ENCODE results near the gene EVA1C.
"Not testable (repeated sequence)": the region's sequence is repeated elsewhere in the genome, so short reads cannot be mapped to it uniquely, and the experiment has no call there.

EVA1C gene

GRCh38 chr21:32484706-32485380 lies 72.3 kb downstream of the EVA1C start:
- no peak for DNase-seq
- no peak for TF ChIP-seq CTCF (IDR thresholded peaks at IDR 0.05; ENCODE audit: low read depth, low read length)
- no peaks in the 10 kb centered on the region for H3K36me3 ChIP-seq

GRCh38 chr21:32492376-32492775 lies 79.9 kb downstream of the EVA1C start:
- DNase-seq: no peak
- no peaks in the 10 kb centered on the region for H3K36me3 ChIP-seq

More at GRCh38 chr21:32484706-32485380, 72.3 kb downstream of the EVA1C start:
- Histone ChIP-seq H3K27me3 (ENCODE audit: insufficient read depth, low read depth, severe bottlenecking) (no peaks in the 10 kb centered on the region), H3K27ac (no peak overlapping the region), H3K9me3 (ENCODE audit: severe bottlenecking) (no peaks in the 10 kb centered on the region), H3K4me3 (ENCODE audit: low read depth, low read length) (no peak overlapping the region)

GRCh38 chr21:32494934-32495709 lies 82.6 kb downstream of the EVA1C start:
- Histone ChIP-seq H3K27me3 (ENCODE audit: insufficient read depth, low read depth, severe bottlenecking) (no peaks in the 10 kb centered on the region), H3K9me3 (ENCODE audit: severe bottlenecking) (peaks cover 2% of the 10 kb centered on the region), H3K4me3 (ENCODE audit: low read depth, low read length) (no peak overlapping the region), H3K27ac (no peak overlapping the region), H3K36me3 (no peaks in the 10 kb centered on the region)
- no peak for TF ChIP-seq CTCF (IDR thresholded peaks at IDR 0.05; ENCODE audit: low read depth, low read length)
- DNase-seq: no peak

More at GRCh38 chr21:32492376-32492775, 79.9 kb downstream of the EVA1C start:
- Histone ChIP-seq H3K27ac (no peak overlapping the region), H3K9me3 (ENCODE audit: severe bottlenecking) (peaks cover 2% of the 10 kb centered on the region), H3K4me3 (ENCODE audit: low read depth, low read length) (no peak overlapping the region), H3K27me3 (ENCODE audit: insufficient read depth, low read depth, severe bottlenecking) (no peaks in the 10 kb centered on the region)
- no peak for TF ChIP-seq CTCF (IDR thresholded peaks at IDR 0.05; ENCODE audit: low read depth, low read length)

GRCh38 chr21:32496568-32496967 lies 84.1 kb downstream of the EVA1C start:
- Histone ChIP-seq H3K36me3 (no peaks in the 10 kb centered on the region), H3K4me3 (ENCODE audit: low read depth, low read length) (no peak overlapping the region), H3K27ac (no peak overlapping the region), H3K27me3 (ENCODE audit: insufficient read depth, low read depth, severe bottlenecking) (no peaks in the 10 kb centered on the region), H3K9me3 (ENCODE audit: severe bottlenecking) (peaks cover 2% of the 10 kb centered on the region)
- DNase-seq: no peak
- TF ChIP-seq CTCF (IDR thresholded peaks at IDR 0.05; ENCODE audit: low read depth, low read length): no peak

- Histone ChIP-seq H3K36me3 (no peaks in the 10 kb centered on the region), H3K27ac (no peak overlapping the region)
- no peak for DNase-seq
Observed at GRCh38 chr21:32499249-32500055, 86.9 kb downstream of the EVA1C start.

GRCh38 chr21:32503641-32504040 lies 91.1 kb downstream of the EVA1C start:
- H3K4me3 ChIP-seq (ENCODE audit: low read depth, low read length); H3K36me3 ChIP-seq; H3K27me3 ChIP-seq (ENCODE audit: insufficient read depth, low read depth, severe bottlenecking); H3K9me3 ChIP-seq (ENCODE audit: severe bottlenecking); DNase-seq; H3K27ac ChIP-seq: not testable (repeated sequence)

More at GRCh38 chr21:32499249-32500055, 86.9 kb downstream of the EVA1C start:
- TF ChIP-seq CTCF (IDR thresholded peaks at IDR 0.05; ENCODE audit: low read depth, low read length): no peak
- H3K27me3 ChIP-seq (ENCODE audit: insufficient read depth, low read depth, severe bottlenecking): no peaks in the 10 kb centered on the region
- peaks cover under 1% of the 10 kb centered on the region for H3K9me3 ChIP-seq (ENCODE audit: severe bottlenecking)
- H3K4me3 ChIP-seq (ENCODE audit: low read depth, low read length): no peak overlapping the region

GRCh38 chr21:32505767-32506166 lies 93.3 kb downstream of the EVA1C start:
- not testable (repeated sequence) for H3K4me3 ChIP-seq (ENCODE audit: low read depth, low read length); H3K9me3 ChIP-seq (ENCODE audit: severe bottlenecking); H3K36me3 ChIP-seq; H3K27ac ChIP-seq; DNase-seq; H3K27me3 ChIP-seq (ENCODE audit: insufficient read depth, low read depth, severe bottlenecking)

GRCh38 chr21:32506411-32506965 lies 94.0 kb downstream of the EVA1C start:
- H3K36me3 ChIP-seq; DNase-seq; H3K27me3 ChIP-seq (ENCODE audit: insufficient read depth, low read depth, severe bottlenecking); H3K9me3 ChIP-seq (ENCODE audit: severe bottlenecking); H3K27ac ChIP-seq; H3K4me3 ChIP-seq (ENCODE audit: low read depth, low read length): not testable (repeated sequence)
